HepG2 (cell line): Measurements from ENCODE around the gene NSMCE1. TPM values are rescaled to one million over a fixed set of nuclear protein-coding genes. Genes with fewer than 3 reads are reported as not detected.
A peak's percentile ranks its signal among the peaks of the same experiment; 100 is the strongest.

ENCODE experiments used
- CAMTA2 ChIP-seq: sonication (generic); formaldehyde crosslinking; IDR thresholded peaks from 2 replicates; pipeline ENCODE4 v1.4.0; 2020; ENCODE audit warnings: mild to moderate bottlenecking, missing genetic modification reagents, borderline replicate concordance
- EED ChIP-seq: sonication (generic); formaldehyde crosslinking; IDR thresholded peaks from 2 replicates; pipeline ENCODE4 v1.5.0; 2020; ENCODE audit warnings: mild to moderate bottlenecking, missing genetic modification reagents
- GATAD1 ChIP-seq: IDR thresholded peaks from 2 replicates; pipeline ENCODE4 v1.6.1; 2016; ENCODE audit warnings: missing genetic modification reagents, missing compliant biosample characterization
- NKX3-1 ChIP-seq: sonication (generic); formaldehyde crosslinking; IDR thresholded peaks from 2 replicates; pipeline ENCODE4 v1.5.0; 2020; ENCODE audit warnings: missing genetic modification reagents
- NR2F6 ChIP-seq, 2 experiments: IDR thresholded peaks; 2 replicates each; pipeline ENCODE4 v1.6.1; 2016; ENCODE audit warnings: antibody characterized with exemption in 1 of 2, mild to moderate bottlenecking in 1 of 2
- PHF21A ChIP-seq: sonication (generic); formaldehyde crosslinking; IDR thresholded peaks from 2 replicates; pipeline ENCODE4 v1.5.0; 2020; ENCODE audit warnings: mild to moderate bottlenecking, missing genetic modification reagents
- POGZ ChIP-seq: sonication (generic); formaldehyde crosslinking; IDR thresholded peaks from 2 replicates; pipeline ENCODE4 v1.4.0; 2020; ENCODE audit warnings: mild to moderate bottlenecking, missing genetic modification reagents
- REL ChIP-seq: sonication (generic); formaldehyde crosslinking; conservative IDR thresholded peaks from 2 replicates; pipeline ENCODE4 v1.8.0; 2022; ENCODE audit warnings: mild to moderate bottlenecking, missing genetic modification reagents, moderate library complexity
- SMYD3 ChIP-seq: sonication (generic); formaldehyde crosslinking; IDR thresholded peaks from 2 replicates; pipeline ENCODE4 v1.8.1; 2023; ENCODE audit warnings: mild to moderate bottlenecking, missing genetic modification reagents
- SRSF9 ChIP-seq: fragments of 200-400 bp; formaldehyde crosslinking; IDR thresholded peaks from 2 replicates; pipeline ENCODE4 v1.6.1; 2018; ENCODE audit warnings: borderline replicate concordance, mild to moderate bottlenecking, low read depth, low read length; ENCODE audit not compliant: insufficient read depth, poor library complexity, severe bottlenecking
- THYN1 ChIP-seq: sonication (generic); formaldehyde crosslinking; IDR thresholded peaks from 2 replicates; pipeline ENCODE4 v1.8.1; 2023; ENCODE audit warnings: low read depth, mild to moderate bottlenecking, moderate library complexity, missing genetic modification reagents, borderline replicate concordance
- ZNF160 ChIP-seq: sonication (generic); formaldehyde crosslinking; IDR thresholded peaks from 2 replicates; pipeline ENCODE4 v1.8.0; 2022; ENCODE audit warnings: mild to moderate bottlenecking, inconsistent platforms, missing genetic modification reagents
- ZNF329 ChIP-seq: sonication (generic); formaldehyde crosslinking; IDR thresholded peaks from 2 replicates; pipeline ENCODE4 v1.9.0; 2021; ENCODE audit warnings: low read depth, mild to moderate bottlenecking, missing genetic modification reagents
- ZNF577 ChIP-seq: sonication (generic); formaldehyde crosslinking; IDR thresholded peaks from 2 replicates; pipeline ENCODE4 v1.4.0; 2020; ENCODE audit warnings: mild to moderate bottlenecking, low read depth, missing genetic modification reagents, borderline replicate concordance
- polyA plus RNA-seq, 8 experiments: library from polyadenylated mRNA; depleted of rRNA in 3 of 8; stranded (reverse) in 7 of 8; unstranded in 1 of 8; fragments of >200 nt; fragmentation: Illumina TruSeq in 4 of 8; extraction: Trizol in 4 of 8; gene quantifications; 2 replicates each; pipeline versions ENCODE4 v1.2.1 to v1.2.3, GENCODE V29; 2011 to 2016; ENCODE audit warnings: low read depth in 4 of 8, missing spikeins in 1 of 8, mixed read lengths in 1 of 8; ENCODE audit not compliant: insufficient read depth in 1 of 8
- total RNA-seq, 5 experiments: library from RNA; depleted of rRNA; stranded (reverse); fragments of >200 nt; fragmentation: Illumina TruSeq; extraction: Trizol; gene quantifications; 2 replicates each; pipeline ENCODE4 v1.2.3, GENCODE V29; 2016; ENCODE audit warnings: low read depth in 1 of 5
- TF ChIP-seq, protein P1 (sequence below): sonication (generic); formaldehyde crosslinking; conservative IDR thresholded peaks from 2 replicates; pipeline ENCODE4 v1.8.0; 2022; ENCODE audit warnings: missing genetic modification reagents
- TF ChIP-seq, protein P2 (sequence below): sonication (generic); formaldehyde crosslinking; IDR thresholded peaks from 2 replicates; pipeline ENCODE4 v1.4.0; 2020; ENCODE audit warnings: missing genetic modification reagents
- TF ChIP-seq, protein P3 (sequence below): sonication (generic); formaldehyde crosslinking; IDR thresholded peaks from 2 replicates; pipeline ENCODE4 v1.4.0; 2020; ENCODE audit warnings: missing genetic modification reagents
- TF ChIP-seq, protein P4 (sequence below): IDR thresholded peaks from 2 replicates; pipeline ENCODE4 v1.6.1; 2016; ENCODE audit warnings: low read depth

The NSMCE1 gene
- total and polyA plus RNA-seq, 2 of the 13 experiments (the other 11 are each of a cell fraction or from before 2014, with no cell fraction given): 42.7 to 52.9 TPM

DNA sequence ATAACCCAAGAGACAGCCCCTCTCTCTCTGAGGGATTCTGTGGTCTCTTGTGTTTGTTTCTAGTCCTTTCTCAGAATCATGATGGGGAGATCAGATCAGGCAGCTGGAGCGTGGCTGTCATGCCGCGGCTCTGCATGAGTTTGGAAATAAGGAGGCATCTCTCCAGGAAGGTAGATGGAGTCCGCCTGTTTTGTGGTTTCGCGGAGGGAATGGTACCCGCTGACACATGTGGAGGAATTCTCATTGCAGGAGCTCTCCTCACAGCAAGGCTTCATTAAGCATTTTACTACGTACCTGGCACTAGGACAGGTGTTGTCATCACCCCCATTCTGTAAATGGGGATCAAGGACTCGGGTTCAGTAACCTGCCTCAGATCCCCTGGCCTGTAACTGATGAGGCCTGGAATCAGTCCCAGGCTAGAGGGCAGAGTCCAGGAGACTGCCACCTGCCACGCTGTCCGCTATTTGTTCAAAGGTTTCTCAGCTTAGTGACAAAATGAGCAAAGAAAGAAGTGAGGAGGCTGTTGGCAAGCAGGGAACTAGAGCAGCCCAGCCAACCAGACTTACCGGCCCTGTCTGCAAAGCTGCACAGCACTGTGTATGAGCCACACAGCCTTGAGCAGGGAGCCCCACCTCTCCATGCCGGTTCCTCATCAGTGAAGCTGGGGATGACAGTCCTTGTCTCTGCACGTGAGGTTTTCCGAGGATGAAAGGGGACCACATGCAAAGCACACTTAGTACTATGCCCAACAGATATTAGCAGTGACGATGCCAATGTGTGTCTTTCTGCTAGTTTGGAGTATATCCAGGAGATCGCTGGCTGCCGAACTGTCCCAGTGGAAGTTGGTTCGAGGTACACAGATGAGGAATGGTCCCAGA lies 54.2 kb downstream of the NSMCE1 start (continued):
- no peak for TF ChIP-seq ZNF329
- no peak; the same call in 1 of the 2 replicates for TF ChIP-seq EED (CRISPR knock-in tag)
- no peak for TF ChIP-seq REL (CRISPR knock-in tag)
- TF ChIP-seq GATAD1 (CRISPR knock-in tag): no peak
- TF ChIP-seq CAMTA2 (CRISPR knock-in tag): no peak
- TF ChIP-seq POGZ (CRISPR knock-in tag): peak; percentile 35
- TF ChIP-seq SMYD3 (CRISPR knock-in tag): no peak
- TF ChIP-seq, protein P1, sequence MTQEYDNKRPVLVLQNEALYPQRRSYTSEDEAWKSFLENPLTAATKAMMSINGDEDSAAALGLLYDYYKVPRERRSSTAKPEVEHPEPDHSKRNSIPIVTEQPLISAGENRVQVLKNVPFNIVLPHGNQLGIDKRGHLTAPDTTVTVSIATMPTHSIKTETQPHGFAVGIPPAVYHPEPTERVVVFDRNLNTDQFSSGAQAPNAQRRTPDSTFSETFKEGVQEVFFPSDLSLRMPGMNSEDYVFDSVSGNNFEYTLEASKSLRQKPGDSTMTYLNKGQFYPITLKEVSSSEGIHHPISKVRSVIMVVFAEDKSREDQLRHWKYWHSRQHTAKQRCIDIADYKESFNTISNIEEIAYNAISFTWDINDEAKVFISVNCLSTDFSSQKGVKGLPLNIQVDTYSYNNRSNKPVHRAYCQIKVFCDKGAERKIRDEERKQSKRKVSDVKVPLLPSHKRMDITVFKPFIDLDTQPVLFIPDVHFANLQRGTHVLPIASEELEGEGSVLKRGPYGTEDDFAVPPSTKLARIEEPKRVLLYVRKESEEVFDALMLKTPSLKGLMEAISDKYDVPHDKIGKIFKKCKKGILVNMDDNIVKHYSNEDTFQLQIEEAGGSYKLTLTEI (CRISPR knock-in tag): no peak
- TF ChIP-seq NR2F6 (IDR thresholded peaks at IDR 0.05): no peak
- TF ChIP-seq NR2F6 (CRISPR knock-in tag; IDR thresholded peaks at IDR 0.05): 0 out of 2 replicates have a peak, but pooled peaks have one; percentile 28
- no peak for TF ChIP-seq ZNF160 (CRISPR knock-in tag)
- TF ChIP-seq, protein P2, sequence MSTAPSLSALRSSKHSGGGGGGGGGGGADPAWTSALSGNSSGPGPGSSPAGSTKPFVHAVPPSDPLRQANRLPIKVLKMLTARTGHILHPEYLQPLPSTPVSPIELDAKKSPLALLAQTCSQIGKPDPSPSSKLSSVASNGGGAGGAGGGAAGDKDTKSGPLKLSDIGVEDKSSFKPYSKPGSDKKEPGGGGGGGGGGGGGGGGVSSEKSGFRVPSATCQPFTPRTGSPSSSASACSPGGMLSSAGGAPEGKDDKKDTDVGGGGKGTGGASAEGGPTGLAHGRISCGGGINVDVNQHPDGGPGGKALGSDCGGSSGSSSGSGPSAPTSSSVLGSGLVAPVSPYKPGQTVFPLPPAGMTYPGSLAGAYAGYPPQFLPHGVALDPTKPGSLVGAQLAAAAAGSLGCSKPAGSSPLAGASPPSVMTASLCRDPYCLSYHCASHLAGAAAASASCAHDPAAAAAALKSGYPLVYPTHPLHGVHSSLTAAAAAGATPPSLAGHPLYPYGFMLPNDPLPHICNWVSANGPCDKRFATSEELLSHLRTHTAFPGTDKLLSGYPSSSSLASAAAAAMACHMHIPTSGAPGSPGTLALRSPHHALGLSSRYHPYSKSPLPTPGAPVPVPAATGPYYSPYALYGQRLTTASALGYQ (CRISPR knock-in tag): no peak
- no peak for TF ChIP-seq NKX3-1 (CRISPR knock-in tag)
- no peak for TF ChIP-seq ZNF577 (CRISPR knock-in tag)
- TF ChIP-seq, protein P3, sequence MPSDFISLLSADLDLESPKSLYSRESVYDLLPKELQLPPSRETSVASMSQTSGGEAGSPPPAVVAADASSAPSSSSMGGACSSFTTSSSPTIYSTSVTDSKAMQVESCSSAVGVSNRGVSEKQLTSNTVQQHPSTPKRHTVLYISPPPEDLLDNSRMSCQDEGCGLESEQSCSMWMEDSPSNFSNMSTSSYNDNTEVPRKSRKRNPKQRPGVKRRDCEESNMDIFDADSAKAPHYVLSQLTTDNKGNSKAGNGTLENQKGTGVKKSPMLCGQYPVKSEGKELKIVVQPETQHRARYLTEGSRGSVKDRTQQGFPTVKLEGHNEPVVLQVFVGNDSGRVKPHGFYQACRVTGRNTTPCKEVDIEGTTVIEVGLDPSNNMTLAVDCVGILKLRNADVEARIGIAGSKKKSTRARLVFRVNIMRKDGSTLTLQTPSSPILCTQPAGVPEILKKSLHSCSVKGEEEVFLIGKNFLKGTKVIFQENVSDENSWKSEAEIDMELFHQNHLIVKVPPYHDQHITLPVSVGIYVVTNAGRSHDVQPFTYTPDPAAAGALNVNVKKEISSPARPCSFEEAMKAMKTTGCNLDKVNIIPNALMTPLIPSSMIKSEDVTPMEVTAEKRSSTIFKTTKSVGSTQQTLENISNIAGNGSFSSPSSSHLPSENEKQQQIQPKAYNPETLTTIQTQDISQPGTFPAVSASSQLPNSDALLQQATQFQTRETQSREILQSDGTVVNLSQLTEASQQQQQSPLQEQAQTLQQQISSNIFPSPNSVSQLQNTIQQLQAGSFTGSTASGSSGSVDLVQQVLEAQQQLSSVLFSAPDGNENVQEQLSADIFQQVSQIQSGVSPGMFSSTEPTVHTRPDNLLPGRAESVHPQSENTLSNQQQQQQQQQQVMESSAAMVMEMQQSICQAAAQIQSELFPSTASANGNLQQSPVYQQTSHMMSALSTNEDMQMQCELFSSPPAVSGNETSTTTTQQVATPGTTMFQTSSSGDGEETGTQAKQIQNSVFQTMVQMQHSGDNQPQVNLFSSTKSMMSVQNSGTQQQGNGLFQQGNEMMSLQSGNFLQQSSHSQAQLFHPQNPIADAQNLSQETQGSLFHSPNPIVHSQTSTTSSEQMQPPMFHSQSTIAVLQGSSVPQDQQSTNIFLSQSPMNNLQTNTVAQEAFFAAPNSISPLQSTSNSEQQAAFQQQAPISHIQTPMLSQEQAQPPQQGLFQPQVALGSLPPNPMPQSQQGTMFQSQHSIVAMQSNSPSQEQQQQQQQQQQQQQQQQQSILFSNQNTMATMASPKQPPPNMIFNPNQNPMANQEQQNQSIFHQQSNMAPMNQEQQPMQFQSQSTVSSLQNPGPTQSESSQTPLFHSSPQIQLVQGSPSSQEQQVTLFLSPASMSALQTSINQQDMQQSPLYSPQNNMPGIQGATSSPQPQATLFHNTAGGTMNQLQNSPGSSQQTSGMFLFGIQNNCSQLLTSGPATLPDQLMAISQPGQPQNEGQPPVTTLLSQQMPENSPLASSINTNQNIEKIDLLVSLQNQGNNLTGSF: no peak
- TF ChIP-seq, protein P4, sequence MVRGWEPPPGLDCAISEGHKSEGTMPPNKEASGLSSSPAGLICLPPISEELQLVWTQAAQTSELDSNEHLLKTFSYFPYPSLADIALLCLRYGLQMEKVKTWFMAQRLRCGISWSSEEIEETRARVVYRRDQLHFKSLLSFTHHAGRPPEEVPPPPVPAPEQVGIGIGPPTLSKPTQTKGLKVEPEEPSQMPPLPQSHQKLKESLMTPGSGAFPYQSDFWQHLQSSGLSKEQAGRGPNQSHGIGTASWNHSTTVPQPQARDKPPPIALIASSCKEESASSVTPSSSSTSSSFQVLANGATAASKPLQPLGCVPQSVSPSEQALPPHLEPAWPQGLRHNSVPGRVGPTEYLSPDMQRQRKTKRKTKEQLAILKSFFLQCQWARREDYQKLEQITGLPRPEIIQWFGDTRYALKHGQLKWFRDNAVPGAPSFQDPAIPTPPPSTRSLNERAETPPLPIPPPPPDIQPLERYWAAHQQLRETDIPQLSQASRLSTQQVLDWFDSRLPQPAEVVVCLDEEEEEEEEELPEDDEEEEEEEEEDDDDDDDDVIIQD (CRISPR knock-in tag): no peak
- no peak for TF ChIP-seq SRSF9
- peak; percentile 90; the same call in 1 of the 2 replicates for TF ChIP-seq PHF21A (CRISPR knock-in tag)
- TF ChIP-seq THYN1 (CRISPR knock-in tag): no peak
